ENCODE measurements around the gene CELF1.

The CELF1 gene

DNA sequence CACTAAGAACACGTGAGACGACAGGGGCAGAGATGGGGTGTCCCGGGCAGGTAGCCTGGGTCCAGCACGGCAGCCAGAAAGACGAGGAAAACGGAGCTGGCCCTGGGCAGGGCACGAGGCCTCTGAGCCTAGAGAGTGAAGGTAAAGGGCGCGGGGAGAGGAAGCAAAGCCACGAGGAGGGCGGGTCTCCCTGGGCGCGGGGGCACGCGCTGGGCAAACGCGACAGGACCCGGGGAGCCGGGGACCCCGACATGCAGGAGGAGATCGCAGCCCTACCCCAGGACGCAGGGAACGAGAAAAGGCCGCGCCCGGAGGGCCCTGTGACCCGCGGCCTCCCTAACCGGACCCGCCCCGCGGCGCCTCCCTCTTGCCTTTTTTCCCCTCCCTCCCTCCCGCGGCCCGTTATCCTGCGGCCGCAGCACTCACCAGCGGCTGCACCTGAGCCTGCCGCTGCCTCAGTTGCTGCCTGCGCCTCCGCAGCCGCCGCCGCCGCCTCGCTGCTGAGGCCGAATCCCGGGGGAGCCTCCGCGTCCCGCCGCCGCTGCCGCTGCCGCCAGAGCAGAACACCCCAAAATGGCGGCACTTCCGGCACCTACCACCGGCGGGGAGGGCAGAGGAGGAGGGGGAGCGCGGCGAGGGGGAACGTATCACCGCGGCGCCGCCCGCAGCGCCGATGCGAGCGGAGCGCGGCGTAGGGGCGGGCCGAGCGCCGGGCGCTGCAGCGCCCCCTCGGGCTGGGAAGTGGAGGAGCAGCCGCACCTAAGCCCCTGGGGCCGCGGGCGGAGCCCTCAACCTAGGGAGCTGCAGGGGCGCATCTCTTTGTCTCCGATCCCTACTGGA lies at the start of gene CELF1:
TSS of gene CELF1 (minus strand) at position 567 of the 840 bp plus-strand sequence. CDS start 53,609 bp downstream, outside the sequence.
- peak; percentile 93 for DNase-seq (ENCODE audit: low read depth)

DNA sequence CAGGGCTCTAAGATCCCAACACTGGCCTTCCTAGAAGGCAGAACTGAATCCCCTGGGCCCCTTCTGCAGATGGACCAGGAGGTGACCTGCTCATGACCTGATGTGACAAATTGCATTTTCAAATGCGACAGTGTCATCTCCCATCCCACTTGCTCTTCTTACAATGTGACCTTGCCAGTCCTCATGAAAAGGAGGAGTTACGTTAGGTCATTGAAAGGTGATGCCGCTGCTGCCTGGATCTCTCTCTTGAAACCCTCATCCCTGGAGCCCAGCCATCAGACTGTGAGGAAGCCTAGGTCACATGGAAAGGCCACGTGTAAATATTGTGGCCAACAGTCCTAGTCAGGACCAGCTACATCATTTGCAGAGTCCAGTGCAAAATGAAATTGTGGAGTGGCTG lies 47.0 kb upstream of the CELF1 start:
- DNase-seq (ENCODE audit: low read depth): no peak

DNA sequence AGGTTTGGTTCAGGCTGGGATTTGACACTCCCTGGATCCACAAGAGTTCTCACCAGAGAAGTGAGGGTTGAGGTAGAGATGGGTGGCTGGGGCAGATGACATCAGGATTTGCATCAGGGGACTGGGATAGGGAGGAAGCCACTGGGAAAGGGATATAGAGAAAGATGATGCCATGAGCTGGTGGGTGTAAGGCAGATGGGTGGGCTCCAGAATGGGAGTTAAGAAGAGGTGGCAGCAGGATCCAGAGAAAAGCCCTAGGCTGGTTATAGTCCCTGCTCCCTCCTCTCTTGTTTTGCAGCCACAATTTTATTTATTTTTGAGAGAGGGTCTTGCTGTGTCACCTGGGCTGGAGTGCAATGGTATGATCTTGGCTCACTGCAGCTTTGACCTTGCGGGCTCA lies 43.0 kb upstream of the CELF1 start:
- DNase-seq (ENCODE audit: low read depth): no peak

DNA sequence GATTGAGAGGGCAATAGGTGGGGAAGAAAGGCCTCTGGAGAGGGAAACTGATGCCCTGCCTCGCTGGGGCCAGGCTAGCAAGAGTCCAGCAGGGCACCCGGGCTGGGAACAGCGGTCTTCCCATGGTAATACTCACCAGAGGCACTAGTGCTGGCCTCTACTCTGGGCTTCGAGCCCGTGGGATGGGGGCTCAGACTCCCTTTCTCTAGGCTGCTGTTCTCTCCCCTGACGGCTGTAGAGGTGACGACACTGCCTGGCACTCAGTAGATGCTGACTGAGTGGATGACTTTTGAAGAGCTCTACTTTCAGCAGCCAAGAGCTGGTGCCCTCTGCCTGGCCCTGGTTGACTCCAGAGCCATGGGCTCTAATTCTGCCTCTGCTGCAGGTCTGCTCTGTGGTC lies 42.1 kb upstream of the CELF1 start:
- DNase-seq (ENCODE audit: low read depth): no peak

DNA sequence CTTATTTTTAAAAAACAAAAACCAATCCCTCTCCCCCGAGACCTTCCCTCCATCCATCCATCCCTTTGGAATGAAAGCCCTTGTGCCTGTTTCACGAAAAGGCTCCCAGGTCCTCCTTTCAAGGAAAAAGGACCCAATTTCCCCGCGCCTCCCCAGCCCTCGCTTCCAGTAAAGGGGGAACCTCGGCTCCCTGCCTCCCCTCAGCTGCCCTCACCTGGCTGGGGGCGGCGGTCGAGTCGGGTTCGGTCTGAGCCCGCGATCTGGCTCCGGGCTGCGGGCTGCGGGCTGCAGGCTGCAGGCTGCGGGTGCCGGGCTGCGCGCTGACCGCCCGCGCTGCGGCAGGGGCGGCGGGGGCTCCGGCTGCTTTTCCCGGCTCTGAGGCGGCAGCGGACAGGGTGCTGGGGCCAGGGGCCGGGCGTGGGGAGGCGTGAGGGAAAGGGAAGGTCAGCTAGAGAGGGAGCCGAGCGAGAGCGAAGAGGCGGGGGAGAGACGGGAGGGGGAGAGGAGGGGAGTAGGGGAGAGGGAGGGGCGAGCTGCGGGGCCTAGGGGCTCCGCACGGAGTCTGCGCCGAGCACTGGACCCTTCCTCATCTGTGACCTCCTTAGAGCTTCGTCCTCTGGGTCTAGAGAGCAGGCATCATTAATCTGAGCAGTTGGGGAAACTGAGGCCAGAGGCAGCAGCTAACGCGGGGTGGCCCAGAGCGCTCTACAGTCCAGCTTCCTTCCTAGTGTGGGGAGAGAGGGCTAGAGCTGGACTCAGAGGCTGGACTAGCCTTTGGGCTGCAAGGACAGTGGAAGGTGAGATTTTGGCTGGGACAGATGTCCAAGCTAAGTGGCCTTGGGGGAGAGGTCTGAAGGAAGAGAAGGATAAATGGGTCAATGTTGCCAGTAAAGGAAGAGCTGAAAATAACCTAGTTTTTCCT lies 41.3 kb upstream of the CELF1 start, which contains the start of gene C1QTNF4:
TSS of gene C1QTNF4 (minus strand) at position 478 of the 922 bp plus-strand sequence. CDS start 3,601 bp downstream, outside the sequence.
- no peak for DNase-seq (ENCODE audit: low read depth)

DNA sequence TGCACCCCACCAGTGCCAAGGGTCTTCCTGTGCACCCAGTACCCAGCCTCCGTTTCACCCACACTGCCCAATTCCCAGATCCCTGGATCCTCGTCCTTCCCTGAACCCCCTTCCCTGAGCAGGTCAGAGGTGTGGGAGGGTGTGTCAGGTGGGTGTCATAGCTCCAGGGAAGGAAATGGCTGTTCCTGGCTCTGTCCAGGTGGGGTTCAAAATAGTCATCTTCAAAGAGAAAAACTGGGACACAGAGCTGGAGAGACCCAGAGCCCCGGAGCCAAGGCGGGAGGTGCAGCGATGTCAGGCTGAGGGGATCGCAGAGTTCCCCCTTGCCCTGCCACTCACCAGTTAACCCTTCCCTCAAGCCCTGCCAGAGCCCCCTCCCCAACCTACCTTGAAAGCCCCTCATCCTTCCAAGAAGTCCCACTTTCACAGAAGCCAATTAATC lies 40.6 kb upstream of the CELF1 start:
- DNase-seq (ENCODE audit: low read depth): no peak

DNA sequence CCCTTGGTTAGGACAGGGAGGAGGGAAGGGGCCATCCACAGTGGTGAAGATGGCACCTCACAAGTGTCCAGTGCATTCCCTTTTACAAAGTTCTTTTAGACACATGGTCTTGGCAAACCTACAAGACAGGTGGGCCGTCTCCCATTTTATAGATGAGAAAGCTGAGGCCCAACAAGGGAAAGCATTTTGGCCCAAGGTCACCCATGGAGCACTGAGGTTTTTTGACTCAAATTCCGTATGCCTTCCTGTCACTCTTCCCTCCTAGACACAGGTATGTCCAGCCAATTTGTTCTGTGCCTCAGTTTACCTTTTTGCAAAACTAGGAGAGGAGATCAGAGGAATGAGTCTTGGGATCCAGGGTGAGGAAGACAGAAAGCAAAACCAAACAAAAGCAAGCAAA lies 40.0 kb upstream of the CELF1 start:
- no peak for DNase-seq (ENCODE audit: low read depth)

DNA sequence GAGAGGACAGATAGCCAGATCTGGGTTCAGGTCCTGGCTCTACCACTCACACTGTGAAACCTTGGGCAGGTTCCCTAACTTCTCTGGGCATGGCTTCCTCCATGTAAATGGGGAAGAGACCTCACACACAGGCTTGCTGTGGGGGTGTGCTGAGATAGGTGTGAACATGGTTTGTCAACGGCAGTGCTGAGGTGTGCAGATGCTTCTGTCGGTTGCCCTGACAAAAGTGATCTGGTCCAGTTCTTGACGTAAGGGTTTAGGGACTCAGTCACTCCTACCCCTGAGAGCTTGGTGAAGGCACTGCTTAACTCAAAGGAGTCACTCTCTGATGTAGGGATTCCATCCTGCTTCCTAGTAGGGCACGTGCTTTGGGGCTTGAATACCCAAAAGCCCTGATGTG lies 39.3 kb upstream of the CELF1 start:
- DNase-seq (ENCODE audit: low read depth): no peak

DNA sequence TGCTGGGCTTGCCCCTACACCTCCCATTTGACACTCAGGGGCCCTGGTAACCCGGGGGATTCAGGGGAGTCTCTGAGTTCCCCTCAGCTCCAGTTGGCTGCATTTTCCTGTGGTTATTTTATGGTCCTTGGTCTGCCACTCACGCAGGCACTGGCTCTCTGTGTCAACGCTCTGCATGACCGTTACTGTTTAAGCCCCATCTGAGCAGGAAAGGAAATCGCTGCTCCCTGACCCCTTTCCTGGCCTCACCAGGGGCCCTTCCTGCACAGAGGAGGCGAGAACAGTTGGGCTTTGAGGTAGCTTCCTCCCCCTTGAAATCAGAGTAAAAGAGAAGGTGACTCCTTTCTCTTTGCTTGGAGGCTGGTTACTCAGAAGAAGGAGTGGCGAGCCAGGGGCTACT lies 38.8 kb upstream of the CELF1 start:
- no peak for DNase-seq (ENCODE audit: low read depth)

DNA sequence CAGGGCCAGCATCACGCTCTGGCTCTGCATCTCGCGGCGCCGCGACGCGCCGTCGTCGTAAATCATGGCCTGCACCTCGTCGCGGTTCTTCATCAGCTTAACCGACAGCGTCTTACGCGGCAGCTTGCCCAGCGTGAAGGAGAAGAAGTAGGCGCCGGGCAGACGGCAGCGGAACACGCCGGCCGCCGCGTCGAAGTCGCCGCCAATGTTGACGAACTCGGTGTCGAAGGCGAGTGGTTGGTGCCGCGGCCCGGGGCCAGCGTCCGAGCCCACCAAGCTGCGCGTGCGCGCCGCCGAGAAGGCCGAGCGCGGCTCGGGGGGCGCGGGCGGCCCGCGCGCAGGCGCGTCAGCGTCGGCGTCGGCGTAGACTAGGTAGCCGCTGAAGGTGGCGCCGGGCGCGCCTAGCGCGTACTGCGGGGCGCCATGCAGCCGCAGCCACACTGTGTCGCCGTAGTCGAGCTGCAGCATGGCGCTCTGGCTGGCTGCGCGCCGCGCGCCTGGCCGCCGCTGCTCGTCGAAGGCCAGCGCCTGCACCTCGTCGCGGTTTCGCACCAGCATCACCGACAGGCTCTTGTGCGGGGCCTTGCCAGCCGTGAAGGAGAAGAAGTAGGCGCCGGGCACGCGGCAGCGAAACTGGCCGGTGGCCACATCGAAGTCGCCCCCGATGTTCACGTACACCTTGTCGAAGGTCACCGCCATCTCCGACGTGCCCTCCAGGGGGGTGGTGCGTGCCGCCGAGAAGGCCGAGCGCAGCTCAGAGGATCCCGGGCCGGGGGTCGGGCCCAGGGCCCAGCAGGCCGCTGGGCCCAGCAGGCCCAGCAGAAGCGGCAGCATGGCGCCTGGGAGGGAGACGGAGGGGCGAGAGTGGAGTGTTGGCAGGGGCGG lies 37.3 kb upstream of the CELF1 start:
- no peak for DNase-seq (ENCODE audit: low read depth)

DNA sequence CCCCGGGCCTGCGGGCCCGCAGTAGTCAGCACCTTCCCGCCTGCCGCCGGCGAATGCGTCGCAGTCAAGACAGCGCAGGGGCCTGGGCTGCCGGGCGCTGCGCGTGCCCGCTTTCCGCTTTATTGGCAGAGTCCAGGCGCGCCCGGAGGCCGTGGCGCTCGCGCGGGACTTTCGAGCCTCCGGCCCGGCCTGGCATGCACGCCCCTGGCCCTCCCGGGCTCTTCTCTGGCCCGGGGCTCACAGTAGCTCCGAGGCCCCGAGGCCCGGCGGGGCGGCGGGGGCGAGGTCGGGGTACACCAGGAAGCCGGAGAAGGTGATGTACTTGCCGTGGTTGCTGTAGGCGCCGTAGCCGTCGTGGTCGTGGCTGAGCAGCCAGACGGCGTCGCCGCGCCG lies 36.6 kb upstream of the CELF1 start:
- no peak for DNase-seq (ENCODE audit: low read depth)

DNA sequence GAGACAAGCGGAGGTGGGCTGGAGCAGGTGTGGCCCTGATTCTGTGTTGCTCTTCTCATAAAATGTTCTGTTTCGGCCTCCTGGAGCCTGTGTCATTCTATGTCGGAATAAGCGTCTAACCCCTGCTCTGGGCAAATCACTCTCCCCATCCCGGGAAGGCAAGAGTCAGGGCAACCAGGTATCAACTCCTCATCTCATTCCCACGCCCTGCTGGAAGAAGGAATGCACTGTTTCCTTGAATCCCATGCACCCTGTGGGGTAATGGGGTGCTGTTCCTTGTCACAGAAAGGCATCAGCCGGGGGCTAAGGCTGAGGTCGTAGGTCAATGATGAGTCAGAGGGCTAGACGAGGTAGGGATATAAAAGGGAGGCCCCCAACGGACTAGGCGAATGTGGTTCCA lies 36.2 kb upstream of the CELF1 start:
- DNase-seq (ENCODE audit: low read depth): no peak

DNA sequence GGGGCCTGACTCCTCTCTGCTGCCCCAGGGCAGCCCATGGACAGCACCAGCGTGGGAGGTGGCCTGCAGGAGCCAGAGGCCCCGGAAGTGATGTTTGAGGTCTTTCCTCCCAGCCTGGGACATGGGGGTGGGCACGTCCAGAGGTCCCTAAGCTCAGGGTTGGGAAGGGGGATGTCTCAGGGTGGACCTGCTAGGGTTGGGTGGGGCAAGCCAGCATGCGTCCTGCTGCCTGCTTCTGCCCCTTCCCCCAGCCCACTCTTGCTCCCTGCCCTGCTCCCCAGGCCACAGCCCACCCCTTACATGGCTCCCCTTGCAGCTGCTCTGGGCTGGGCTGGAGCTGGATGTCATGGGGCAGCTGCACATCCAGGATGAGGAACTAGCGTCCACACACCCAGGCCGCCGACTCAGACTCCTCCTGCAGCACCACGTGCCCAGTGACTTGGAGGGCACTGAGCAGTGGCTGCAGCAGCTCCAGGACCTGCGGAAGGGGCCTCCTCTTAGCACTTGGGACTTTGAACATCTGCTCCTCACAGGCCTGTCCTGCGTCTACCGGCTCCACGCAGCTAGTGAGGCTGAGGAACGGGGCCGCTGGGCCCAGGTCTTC lies 34.9 kb upstream of the CELF1 start:
- DNase-seq (ENCODE audit: low read depth): no peak

DNA sequence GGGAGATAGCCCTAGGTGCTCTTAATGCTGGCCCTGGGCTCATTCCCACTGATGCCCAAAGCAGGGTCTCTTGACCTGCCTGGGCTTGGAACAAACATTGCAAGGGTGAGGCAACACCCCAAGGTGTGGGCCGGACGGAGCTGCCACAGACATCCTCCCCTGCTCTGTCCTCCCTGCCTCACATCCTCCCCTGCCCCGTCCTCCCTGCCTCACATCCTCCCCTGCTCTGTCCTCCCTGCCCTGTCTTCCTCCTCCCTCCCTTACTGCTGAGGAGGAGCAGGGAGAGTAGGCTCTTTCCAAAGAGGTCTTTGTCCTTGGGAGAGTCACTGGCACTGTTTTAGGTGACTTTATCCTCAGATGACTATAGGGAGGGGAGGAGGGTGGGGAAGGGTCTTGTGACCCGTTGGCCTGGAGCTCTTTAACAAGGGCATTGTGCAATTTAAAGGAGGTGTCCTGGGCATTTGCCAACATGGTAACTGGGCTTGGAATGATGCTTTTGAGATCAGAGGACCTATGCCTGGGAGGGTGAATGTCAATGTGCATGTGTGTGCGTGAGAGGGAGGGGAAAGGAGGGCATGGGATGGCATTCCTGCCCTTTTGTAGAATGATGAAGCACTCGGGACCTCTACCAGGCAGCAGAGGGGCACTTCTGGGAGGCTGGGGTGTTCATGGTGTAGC lies 34.2 kb upstream of the CELF1 start:
- no peak for DNase-seq (ENCODE audit: low read depth)

DNA sequence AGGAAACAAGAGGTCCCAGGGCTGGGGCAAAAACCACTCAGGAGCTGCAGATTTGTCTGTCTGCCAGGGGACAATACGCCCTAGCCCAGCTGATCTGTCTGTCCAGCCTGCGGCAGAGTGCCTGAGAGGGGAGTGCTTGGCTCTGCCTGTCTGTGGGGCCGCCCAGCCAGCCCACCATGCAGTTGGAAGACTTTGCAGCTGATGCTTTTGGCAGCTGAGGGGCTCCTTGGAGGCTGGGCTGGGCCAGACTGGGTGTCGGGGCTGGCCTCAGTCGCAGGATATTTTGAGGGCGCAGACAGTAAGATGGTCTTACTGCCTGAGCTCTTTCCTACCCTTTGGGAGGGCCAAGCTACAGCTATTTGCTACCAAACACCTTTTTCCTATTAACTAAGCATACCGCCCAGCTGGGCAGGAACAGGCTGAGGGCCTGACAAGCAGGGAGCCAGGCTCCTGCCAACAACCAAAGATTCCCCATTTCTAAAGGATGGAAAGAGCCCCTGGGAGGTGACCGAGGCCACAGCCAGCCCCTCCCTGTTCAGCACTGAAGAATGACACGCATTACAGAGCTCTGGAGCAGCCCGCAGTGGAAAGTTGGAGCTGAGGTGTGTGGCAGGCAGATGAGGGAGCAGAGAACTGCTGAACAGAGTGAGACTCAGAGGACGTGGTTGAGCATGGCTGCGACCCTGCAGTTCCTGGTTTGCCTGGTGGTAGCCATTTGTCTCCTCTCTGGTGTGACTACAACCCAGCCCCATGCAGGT lies 33.3 kb upstream of the CELF1 start, which contains the start of gene FAM180B:
TSS of gene FAM180B (plus strand) at position 581 of the 758 bp plus-strand sequence. CDS start at position 672, 91 bp downstream.
- no peak for DNase-seq (ENCODE audit: low read depth)

DNA sequence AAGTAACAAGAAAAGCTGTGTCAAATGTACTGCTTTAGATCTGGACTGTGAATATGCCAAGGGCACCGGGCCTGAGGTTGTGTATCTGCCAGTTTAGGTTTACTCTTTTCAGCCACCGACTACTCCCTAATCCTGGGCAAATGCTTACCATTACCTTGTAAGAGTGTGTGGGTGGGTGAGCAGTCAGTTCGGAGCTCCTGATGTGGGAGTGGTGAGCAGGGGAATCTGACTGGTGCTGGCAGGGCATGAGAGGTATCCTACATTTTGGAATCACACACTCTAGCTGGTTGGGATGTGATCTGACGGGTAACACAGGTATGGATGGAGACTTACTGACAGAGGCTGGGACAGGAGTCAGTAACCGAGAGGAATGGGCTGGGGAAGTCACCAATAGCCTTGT lies 30.9 kb upstream of the CELF1 start:
- no peak for DNase-seq (ENCODE audit: low read depth)

DNA sequence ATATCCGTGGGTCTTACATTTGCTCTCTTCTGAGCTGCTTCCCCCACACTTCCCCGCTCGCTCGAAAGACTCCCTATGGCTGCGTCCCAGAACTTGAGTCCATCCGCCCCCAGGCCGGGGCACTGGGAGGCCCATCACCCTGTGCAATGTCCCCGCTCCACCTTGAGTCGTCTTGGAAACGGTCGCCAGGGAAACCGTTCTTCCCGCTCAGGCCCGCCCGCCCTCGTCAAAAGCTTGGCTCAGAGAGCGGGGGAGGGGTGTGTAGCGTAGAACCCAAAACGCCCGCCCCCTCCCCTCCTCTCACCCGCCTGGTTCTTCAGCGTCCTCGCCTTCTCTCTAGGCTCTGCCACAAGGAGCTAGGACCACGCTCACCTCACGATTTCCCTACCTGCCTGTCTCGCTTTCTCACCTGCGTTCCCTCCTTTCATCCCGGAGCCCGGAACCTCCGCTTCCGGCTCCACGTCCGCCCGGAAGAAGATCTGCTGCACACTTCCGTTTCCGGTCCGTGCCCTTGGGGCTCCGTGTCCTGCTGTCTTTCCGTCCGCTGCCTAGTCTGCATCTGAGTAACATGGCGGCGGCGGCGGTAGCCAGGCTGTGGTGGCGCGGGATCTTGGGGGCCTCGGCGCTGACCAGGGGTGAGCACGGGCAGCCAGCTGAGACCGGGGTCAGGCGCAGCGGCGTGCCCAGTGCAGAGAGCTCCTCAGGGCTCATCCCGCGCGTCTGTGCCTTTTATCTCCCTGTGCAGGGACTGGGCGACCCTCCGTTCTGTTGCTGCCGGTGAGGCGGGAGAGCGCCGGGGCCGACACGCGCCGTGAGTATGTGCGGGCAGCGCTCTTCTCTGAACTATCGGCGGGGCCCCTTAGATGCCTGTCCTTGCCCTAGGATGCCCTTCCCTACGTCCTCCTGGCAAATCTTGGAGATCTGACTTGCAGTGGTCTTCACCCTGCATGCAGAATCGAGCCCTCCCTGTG lies 25.9 kb upstream of the CELF1 start, which contains the start of the genes KBTBD4 and NDUFS3:
TSS of gene KBTBD4 (minus strand) at position 447 of the 971 bp plus-strand sequence. CDS start at position 428, 19 bp downstream.
TSS of gene NDUFS3 (plus strand) at position 551 of the 971 bp plus-strand sequence. CDS start at position 569, 18 bp downstream.
- peak; percentile 83 for DNase-seq (ENCODE audit: low read depth)

DNA sequence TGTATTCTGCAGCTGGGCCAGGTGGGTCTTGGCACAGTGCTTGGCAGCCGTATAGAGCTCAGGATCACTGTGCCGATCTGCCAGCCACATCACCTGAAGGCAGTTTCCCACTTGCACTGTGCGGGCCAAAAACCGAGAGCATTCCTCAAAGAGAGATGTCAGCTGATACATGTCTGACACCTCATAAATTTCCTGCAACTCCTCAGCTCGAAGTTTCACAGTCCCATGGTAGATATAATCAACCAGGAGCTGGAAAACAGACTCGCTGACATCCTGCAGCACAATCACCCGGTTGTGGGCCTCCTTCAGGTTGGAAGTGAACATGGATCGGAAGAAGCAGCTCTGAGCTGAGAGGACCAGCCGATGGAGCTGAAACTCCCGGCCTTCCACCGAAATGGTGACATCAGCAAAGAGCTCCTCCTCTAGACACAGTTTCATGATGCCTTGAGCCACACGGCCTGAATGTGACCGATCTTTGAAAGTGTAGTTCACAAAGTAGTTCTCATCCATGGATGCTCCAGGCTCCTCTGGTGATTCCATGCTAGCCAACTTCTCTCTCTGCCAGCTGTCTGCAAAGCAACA lies 24.6 kb upstream of the CELF1 start:
- no peak for DNase-seq (ENCODE audit: low read depth)
